ENCODE data around the gene ZFP28. TPM values are rescaled to one million over a fixed set of nuclear protein-coding genes. Genes with fewer than 3 reads are reported as not detected.

ZFP28 gene
- total and polyA plus RNA-seq, 2 of the 8 experiments (the other 6 are each of a cell fraction or from before 2014, with no cell fraction given): 1.6 to 4.5 TPM

Other genes starting within 250 kb of the ZFP28 start
- gene ZSCAN5A, start 224.1 kb upstream of the ZFP28 start, total RNA-seq (2021; fragmentation: NEBNext Ultra II Directional; extraction: Animal tissue kit (Norgen Biotek cat#: 25700)): 11.0 and 15.0 TPM in 2 replicates
- gene ZSCAN5A, start 224.1 kb upstream of the ZFP28 start, polyA plus RNA-seq (2011; rRNA removed): 8.6 and 12.4 TPM in 2 replicates
- 3.8 and 5.8 TPM in 2 replicates for gene ZNF582, start 145.4 kb upstream of the ZFP28 start, total RNA-seq (2021; fragmentation: NEBNext Ultra II Directional; extraction: Animal tissue kit (Norgen Biotek cat#: 25700))
- 2.4 and 3.8 TPM in 2 replicates for gene ZNF582, start 145.4 kb upstream of the ZFP28 start, polyA plus RNA-seq (2011; rRNA removed)
- 2.6 and 2.8 TPM in 2 replicates for gene ZNF583, start 134.6 kb upstream of the ZFP28 start, total RNA-seq (2021; fragmentation: NEBNext Ultra II Directional; extraction: Animal tissue kit (Norgen Biotek cat#: 25700))
- 0.24 and 0.48 TPM in 2 replicates for gene ZNF583, start 134.6 kb upstream of the ZFP28 start, polyA plus RNA-seq (2011; rRNA removed)
- gene ZNF667, start 61.6 kb upstream of the ZFP28 start, total RNA-seq (2021; fragmentation: NEBNext Ultra II Directional; extraction: Animal tissue kit (Norgen Biotek cat#: 25700)): 9.3 and 10.7 TPM in 2 replicates
- gene ZNF667, start 61.6 kb upstream of the ZFP28 start, polyA plus RNA-seq (2011; rRNA removed): 3.1 and 4.4 TPM in 2 replicates
- gene ZNF471, start 31.1 kb upstream of the ZFP28 start, total RNA-seq (2021; fragmentation: NEBNext Ultra II Directional; extraction: Animal tissue kit (Norgen Biotek cat#: 25700)): 0.42 and 0.74 TPM in 2 replicates
- gene ZNF471, start 31.1 kb upstream of the ZFP28 start, polyA plus RNA-seq (2011; rRNA removed): 0.46 and 0.73 TPM in 2 replicates
- 6.8 and 8.8 TPM in 2 replicates for gene ZNF470, start 28.5 kb downstream of the ZFP28 start, total RNA-seq (2021; fragmentation: NEBNext Ultra II Directional; extraction: Animal tissue kit (Norgen Biotek cat#: 25700))
- 1.9 and 2.0 TPM in 2 replicates for gene ZNF470, start 28.5 kb downstream of the ZFP28 start, polyA plus RNA-seq (2011; rRNA removed)
- gene ZNF71, start 56.4 kb downstream of the ZFP28 start, total RNA-seq (2021; fragmentation: NEBNext Ultra II Directional; extraction: Animal tissue kit (Norgen Biotek cat#: 25700)): 8.1 and 8.2 TPM in 2 replicates
- gene ZNF71, start 56.4 kb downstream of the ZFP28 start, polyA plus RNA-seq (2011; rRNA removed): 12.4 and 13.4 TPM in 2 replicates
- gene SMIM17, start 104.2 kb downstream of the ZFP28 start, total RNA-seq (2021; fragmentation: NEBNext Ultra II Directional; extraction: Animal tissue kit (Norgen Biotek cat#: 25700)): not detected in 2 replicates
- gene SMIM17, start 104.2 kb downstream of the ZFP28 start, polyA plus RNA-seq (2011; rRNA removed): 0.06 TPM in 1 of 2 replicates, not detected in the other
- 1.8 and 2.2 TPM in 2 replicates for gene ZNF835, start 132.8 kb downstream of the ZFP28 start, total RNA-seq (2021; fragmentation: NEBNext Ultra II Directional; extraction: Animal tissue kit (Norgen Biotek cat#: 25700))
- gene ZNF835, start 132.8 kb downstream of the ZFP28 start, polyA plus RNA-seq (2011; rRNA removed): 0.02 and 0.05 TPM in 2 replicates